ENCODE measurements around the gene CADM1. TPM values are rescaled to one million over a fixed set of nuclear protein-coding genes. Genes with fewer than 3 reads are reported as not detected.

CADM1 gene
- total RNA-seq, 2 donors from 2014 or later: 49.6 to 137 TPM

GRCh38 chr11:115182282-115182955, 321.8 kb downstream of the CADM1 start:
- Histone ChIP-seq H3K9me3 (no peaks in the 10 kb centered on the region), H3K27me3 (replicated peaks; ENCODE audit: insufficient read depth) (no peaks in the 10 kb centered on the region), H3K27ac (no peak overlapping the region), H3K4me1 (replicated peaks) (no peaks in the 10 kb centered on the region), H3K4me3 (no peak overlapping the region), H3K36me3 (no peaks in the 10 kb centered on the region)
- intact Hi-C loops (cut with DNase I): no loop called here
- 83% methylated on average over 6 of the region's 7 CpGs for WGBS
- TF ChIP-seq POLR2AphosphoS5 (IDR thresholded peaks at IDR 0.05) (no peak), CTCF (IDR thresholded peaks at IDR 0.05) (no peak), POLR2A (IDR thresholded peaks at IDR 0.05) (no peak)
- no peak for DNase-seq (ENCODE audit: low spot score)

GRCh38 chr11:115181538-115181937, 322.7 kb downstream of the CADM1 start:
- Histone ChIP-seq H3K27ac (no peak overlapping the region), H3K36me3 (no peaks in the 10 kb centered on the region), H3K9me3 (no peaks in the 10 kb centered on the region), H3K4me3 (no peak overlapping the region), H3K27me3 (replicated peaks; ENCODE audit: insufficient read depth) (no peaks in the 10 kb centered on the region), H3K4me1 (replicated peaks) (no peaks in the 10 kb centered on the region)
- DNase-seq (ENCODE audit: low spot score): no peak
- TF ChIP-seq POLR2AphosphoS5 (IDR thresholded peaks at IDR 0.05) (no peak), POLR2A (IDR thresholded peaks at IDR 0.05) (no peak), CTCF (IDR thresholded peaks at IDR 0.05) (no peak)
- WGBS: 76% methylated on average over 12 of the region's 12 CpGs
- intact Hi-C loops (cut with DNase I): no loop called here

DNA sequence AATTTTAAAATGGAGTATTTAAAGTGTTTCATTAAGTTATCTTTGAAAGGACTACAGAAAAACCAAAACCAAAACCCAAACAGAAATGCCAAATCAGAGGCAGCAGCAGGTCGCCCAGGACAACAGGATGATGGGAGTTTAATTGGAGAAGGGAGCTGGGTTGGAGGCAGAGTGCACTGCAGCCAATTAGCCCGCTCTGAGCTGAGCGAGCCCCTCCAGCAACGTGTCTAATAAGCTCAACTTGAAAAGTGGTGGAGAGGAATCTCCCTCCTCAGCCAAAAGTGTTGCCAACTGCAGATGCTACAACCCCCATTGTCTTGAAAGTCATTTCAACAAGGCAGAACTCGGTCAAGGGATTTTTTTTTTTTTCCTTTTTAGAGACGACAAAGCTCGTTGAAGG, 323.9 kb downstream of the CADM1 start:
- Histone ChIP-seq H3K27ac (no peak overlapping the region), H3K4me3 (no peak overlapping the region), H3K9me3 (no peaks in the 10 kb centered on the region), H3K27me3 (replicated peaks; ENCODE audit: insufficient read depth) (no peaks in the 10 kb centered on the region), H3K36me3 (no peaks in the 10 kb centered on the region), H3K4me1 (replicated peaks) (no peaks in the 10 kb centered on the region)
- no peak for TF ChIP-seq POLR2AphosphoS5 (IDR thresholded peaks at IDR 0.05)
- TF ChIP-seq POLR2A (IDR thresholded peaks at IDR 0.05): no peak
- TF ChIP-seq CTCF (IDR thresholded peaks at IDR 0.05): no peak
- intact Hi-C loops (cut with DNase I): no loop called here
- 76% methylated on average over 7 of the region's 7 CpGs for WGBS
- DNase-seq (ENCODE audit: low spot score): no peak

DNA sequence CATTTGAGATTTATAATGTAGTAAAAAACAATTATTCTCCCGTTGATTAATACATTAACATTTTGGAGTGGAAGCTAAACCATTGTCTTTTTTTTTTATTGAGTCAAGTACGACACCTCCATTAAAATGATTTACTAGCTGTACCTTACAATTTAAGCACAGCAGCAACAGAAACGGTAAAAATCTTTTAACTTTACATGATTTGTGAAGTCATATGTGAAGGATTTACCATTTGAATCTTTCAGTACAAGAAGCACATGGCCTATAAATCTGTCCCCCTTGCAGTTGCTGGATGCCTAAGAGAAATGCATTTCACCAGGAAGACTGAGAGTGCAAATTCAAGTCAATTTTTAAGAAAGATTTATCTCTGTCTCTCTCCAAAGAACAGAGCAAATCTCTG, 324.6 kb downstream of the CADM1 start:
- Histone ChIP-seq H3K4me3 (no peak overlapping the region), H3K9me3 (no peaks in the 10 kb centered on the region), H3K27me3 (replicated peaks; ENCODE audit: insufficient read depth) (no peaks in the 10 kb centered on the region), H3K4me1 (replicated peaks) (no peaks in the 10 kb centered on the region), H3K27ac (no peak overlapping the region), H3K36me3 (no peaks in the 10 kb centered on the region)
- no peak for DNase-seq (ENCODE audit: low spot score)
- intact Hi-C loops (cut with DNase I): no loop called here
- WGBS: 33% methylated on average over 3 of the region's 3 CpGs
- no peak for TF ChIP-seq POLR2A (IDR thresholded peaks at IDR 0.05)
- TF ChIP-seq CTCF (IDR thresholded peaks at IDR 0.05): no peak
- no peak for TF ChIP-seq POLR2AphosphoS5 (IDR thresholded peaks at IDR 0.05)

DNA sequence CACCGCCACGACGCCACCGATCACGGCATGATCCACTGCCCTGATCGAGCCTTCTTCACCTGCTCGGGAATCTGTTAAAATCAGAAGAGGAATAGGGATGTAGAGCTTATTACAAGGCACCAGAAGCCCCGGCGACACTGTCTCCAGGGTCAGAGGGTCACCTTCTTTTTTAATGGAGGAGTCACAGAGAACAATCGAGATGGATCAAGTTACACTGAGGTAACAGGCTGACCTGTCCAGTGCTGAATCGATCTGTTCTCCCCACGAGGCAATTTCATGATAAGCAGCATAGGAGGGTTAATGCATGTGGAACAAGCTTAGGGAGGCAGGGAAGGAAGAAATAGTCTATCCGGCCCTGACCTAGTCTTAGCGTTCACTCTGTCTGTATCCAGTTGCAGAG, 325.5 kb downstream of the CADM1 start:
- intact Hi-C loops (cut with DNase I): no loop called here
- no peaks in the 10 kb centered on the region for H3K9me3 ChIP-seq
- TF ChIP-seq POLR2AphosphoS5 (IDR thresholded peaks at IDR 0.05): no peak
- TF ChIP-seq POLR2A (IDR thresholded peaks at IDR 0.05): no peak
- TF ChIP-seq CTCF (IDR thresholded peaks at IDR 0.05): no peak
- no peak overlapping the region for H3K27ac ChIP-seq
- no peaks in the 10 kb centered on the region for H3K27me3 ChIP-seq (replicated peaks; ENCODE audit: insufficient read depth)
- no peaks in the 10 kb centered on the region for H3K4me1 ChIP-seq (replicated peaks)
- 88% methylated on average over 14 of the region's 14 CpGs for WGBS
- H3K36me3 ChIP-seq: no peaks in the 10 kb centered on the region
- no peak overlapping the region for H3K4me3 ChIP-seq
- DNase-seq (ENCODE audit: low spot score): no peak

Measured in prostate gland (tissue), 2 donors.